ENCODE data around the gene COPA.

DNA sequence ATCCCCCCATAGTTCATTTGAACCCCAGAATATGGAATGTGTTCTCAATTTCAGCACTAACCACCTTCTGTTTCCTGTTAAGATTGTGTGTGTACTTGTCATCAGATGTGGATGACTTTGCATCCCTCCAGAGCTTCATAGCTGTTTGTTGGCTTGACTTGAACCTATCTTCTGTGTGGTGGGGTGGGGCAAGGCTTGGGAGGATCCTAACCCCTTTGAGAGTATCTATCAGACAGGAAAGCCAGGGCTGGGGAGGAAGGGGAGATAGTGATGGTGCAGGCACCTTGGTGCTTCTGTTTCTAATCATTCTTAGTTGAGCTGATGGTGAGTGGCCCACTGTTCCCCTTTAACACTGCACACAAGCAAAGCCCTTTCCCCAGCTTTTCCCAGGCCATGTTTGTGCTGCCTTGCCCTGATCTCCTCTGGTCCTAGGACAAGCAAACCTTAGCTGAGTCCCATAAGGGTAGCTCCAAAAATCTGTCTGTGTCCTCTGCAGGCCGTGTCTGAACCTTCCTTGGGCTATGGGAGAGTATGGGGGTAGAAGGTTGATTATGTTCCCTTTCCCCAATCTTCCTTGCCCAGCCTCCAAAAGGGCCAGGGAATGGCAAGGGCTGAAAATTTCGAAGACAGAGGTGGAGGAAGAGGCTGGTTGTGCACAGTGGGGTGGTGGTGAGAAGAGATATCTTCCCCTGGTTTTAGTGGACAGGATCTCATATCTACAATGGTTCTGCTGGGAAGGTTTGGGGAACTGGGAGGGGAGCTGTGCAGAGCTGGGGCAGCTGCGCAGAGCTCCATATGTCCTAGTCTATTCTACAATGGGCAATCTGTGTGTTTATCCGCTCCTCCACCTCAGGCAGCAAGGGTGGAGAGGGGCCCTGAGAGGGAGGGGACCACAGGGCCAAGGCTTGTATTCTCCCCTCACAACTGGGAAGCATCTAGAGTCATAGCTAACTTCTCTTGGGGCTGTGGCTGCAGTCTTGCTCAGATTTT lies 25.2 kb upstream of the COPA start:
- no peak for TF ChIP-seq CTCF (IDR thresholded peaks at IDR 0.05; ENCODE audit: low read length)
- no peak for TF ChIP-seq EZH2phosphoT487 (IDR thresholded peaks at IDR 0.05; ENCODE audit: low read length)
- TF ChIP-seq EZH2 (optimal IDR thresholded peaks at IDR 0.05; ENCODE audit: low read depth, low read length) = no peak

Measured in MM.1S (cell line).